ENCODE measurements around the gene RBM27. TPM values are rescaled to one million over a fixed set of nuclear protein-coding genes. Genes with fewer than 3 reads are reported as not detected.
A peak's percentile ranks its signal among the peaks of the same experiment; 100 is the strongest.
"Not testable (repeated sequence)": the region's sequence is repeated elsewhere in the genome, so short reads cannot be mapped to it uniquely, and the experiment has no call there.

The RBM27 gene
- total RNA-seq (2014; rRNA removed) = 16.3 and 20.5 TPM in 2 replicates
- polyA plus RNA-seq (2012) = 4.4 TPM

- peak; percentile 98 for DNase-seq (ENCODE audit: low read depth)
Measured at GRCh38 chr5:146203011-146203871, at the start of gene RBM27. RBM27 (plus strand) TSS chr5:146203605; CDS start chr5:146203766, 161 bp downstream.

DNA sequence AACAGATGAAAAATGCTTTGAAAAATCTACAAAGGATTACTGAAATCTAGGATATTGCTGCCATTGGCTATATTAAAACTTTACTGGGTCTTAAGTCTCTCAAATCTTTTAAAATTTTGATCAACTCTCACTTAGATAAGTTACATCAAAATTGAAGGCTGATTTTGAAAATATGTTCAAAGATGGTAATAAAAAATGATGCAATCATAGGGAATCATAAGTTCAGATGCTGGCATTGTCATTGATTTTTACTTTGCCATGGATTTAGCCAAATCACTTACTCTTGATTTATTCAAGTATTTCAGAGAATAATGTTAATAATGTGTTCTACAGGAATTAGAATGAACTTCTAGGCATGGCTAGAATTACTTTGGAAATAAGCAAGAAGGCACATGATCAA is 45.1 kb upstream of the RBM27 start:
- no peak for DNase-seq (ENCODE audit: low read depth)

DNA sequence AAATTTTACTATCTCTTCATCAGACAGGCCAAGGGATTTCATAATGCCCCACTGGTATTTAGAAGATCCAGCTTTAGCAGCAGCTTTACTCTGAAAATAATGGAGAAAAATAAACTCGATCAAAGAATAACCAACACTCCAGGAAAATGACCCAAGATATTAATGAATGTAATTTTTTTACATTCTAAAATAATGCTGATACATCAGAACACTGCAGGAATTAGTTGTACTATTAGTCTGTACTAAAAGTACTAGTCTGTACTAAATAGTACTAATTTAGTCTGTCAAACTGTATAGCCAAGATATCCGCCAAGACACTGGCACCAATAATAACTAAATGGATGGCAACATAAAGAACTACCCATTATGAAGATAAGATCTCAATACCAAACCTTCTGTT is 39.0 kb upstream of the RBM27 start:
- DNase-seq (ENCODE audit: low read depth) = no peak

DNA sequence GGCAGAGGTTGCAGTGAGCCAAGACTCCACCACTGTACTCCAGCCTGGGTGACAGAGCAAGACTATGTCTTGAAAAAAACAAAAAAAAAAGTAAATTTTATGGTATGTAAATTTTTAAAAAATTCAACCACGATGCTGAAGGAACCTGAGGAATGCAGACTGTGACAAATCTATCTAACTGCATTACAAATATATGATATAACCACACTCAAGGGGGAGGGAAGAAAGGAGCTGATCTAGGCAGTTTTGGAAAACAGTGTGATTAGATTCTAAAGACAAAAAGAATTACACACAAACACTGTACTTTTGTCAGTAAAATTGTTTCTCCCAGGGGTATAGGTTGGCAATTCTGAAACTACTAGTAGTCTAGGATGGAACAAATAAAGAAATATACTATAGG is 37.9 kb upstream of the RBM27 start:
- DNase-seq (ENCODE audit: low read depth) = no peak

DNA sequence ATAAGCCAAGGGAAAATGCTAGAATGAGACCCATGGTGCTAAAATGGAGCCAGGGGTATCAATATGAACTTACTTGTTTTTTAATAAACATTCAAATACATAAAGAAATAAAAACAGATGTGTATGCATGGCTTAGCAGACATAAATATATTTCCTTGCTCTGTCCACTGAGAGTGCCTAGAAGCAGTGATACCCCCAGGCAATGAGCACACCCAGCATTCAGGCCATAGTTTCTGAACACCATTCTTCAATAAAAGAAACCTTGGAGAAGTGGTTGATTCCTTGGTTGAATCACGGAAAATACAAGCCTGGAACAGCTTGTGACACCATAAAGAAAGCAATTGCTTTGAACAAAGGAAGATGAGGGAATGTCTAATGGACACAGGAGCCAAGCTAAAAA is 37.5 kb upstream of the RBM27 start:
- DNase-seq (ENCODE audit: low read depth) = no peak

DNA sequence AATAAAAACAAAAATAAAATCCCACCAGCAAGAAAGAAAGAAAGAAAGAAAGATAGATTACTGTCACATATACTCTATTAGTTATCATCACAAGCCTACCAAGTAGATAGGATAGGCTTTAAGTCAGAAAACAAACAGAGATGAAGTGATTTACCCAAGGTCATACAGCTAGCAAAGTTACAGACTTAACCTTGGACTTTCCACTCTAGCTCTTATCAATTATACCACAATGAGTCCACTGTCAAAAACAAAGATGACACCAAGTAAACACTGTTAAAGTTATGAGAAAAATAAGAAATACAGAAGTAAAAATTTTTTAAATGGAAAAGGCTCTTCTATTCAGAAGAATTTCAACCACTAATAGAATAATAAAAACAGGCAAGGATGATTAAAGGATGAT is 34.3 kb upstream of the RBM27 start:
- DNase-seq (ENCODE audit: low read depth) = no peak

DNA sequence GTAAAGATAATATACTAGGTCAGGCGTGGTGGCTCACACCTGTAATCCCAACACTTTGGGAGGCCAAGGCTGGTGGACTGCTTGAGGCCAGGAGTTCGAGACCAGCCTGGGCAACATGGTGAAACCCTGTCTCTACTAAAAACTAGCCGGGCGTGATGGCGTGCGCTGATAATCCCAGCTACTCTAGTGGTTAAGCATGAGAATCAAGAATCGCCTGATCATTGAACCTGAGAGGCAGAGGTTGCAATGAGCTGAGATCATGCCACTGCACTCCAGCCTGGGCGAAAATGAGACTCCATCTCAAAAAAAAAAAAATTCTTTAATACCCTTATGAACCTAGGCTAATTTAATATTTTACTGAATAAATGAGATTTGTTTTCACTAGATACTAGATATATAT is 30.4 kb upstream of the RBM27 start:
- DNase-seq (ENCODE audit: low read depth) = not testable (repeated sequence)

DNA sequence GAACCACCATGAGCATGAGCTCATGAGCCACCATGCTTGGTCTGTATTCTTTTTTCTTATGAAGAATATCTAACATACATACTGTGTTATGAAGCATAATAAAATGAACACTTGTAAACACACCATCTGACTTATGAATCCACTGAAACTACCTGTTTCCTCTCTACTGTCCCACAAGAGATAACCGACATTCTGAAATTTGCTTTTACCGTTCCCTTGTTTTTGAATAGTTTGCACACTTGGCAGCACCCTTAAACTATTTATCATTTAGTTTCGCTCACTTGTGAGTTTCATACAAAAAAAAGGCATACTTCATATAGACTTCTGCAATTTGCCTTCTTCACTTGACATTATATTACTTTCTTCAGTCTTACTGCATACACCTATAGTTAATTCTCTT is 29.8 kb upstream of the RBM27 start:
- DNase-seq (ENCODE audit: low read depth) = no peak

DNA sequence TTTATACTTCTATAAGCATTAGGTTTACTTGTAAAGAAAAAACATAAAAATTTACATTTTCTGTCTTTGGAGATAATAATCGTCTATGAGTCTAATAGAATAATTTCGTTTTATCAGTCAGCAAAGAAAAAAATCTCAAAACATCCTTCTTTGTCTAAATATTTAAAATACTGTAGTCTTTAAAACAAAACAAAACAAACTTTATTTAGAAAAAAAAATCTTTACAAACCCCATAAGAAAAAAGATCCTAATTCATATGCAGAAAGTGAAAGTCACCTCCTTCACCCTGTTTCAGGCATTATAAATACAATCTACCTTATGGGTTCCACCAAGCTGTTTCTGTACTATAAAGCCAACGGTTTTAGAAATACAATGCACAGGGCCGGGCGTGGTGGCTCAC is 26.6 kb upstream of the RBM27 start:
- no peak for DNase-seq (ENCODE audit: low read depth)

GRCh38 chr5:146179696-146180095 is 23.7 kb upstream of the RBM27 start:
- no peak for DNase-seq (ENCODE audit: low read depth)

DNA sequence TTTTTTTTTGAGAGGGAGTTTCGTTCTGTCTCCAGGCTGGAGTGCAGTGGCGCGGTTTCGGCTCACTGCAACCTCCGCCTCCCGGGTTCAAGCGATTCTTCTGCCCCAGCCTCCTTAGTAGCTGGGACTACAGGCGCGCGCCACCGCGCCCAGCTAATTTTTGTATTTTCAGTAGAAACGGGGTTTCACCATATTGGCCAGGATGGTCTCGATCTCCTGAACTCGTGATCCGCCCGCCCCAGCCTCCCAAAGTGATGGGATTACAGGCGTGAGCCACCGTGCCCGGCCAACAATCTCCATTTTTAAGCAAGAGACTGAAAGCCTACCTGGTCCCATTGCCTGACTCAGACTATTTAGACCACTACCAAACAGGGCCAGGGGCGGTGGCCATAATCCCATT is 20.0 kb upstream of the RBM27 start:
- not testable (repeated sequence) for DNase-seq (ENCODE audit: low read depth)

DNA sequence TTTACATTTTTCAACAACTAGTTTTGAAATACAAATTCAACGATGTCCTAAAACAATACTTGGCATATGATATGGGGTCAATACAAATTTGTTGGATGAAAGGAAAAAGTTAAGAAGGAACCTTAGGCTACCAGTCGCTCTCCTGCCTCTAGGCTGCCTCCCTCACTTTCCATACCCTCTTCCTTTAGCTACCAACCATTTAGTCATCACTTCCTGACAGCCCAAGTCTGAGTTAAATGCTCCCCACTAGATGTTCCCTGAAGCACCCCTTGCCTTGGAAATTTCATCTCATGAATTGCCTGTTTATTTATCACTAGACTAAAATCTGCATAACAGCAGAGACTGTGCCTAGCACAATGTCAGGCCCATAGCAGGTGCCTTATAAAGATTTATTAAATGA is 18.2 kb upstream of the RBM27 start:
- no peak for DNase-seq (ENCODE audit: low read depth)

GRCh38 chr5:146188358-146188757 is 15.0 kb upstream of the RBM27 start:
- DNase-seq (ENCODE audit: low read depth) = peak; percentile 49

DNA sequence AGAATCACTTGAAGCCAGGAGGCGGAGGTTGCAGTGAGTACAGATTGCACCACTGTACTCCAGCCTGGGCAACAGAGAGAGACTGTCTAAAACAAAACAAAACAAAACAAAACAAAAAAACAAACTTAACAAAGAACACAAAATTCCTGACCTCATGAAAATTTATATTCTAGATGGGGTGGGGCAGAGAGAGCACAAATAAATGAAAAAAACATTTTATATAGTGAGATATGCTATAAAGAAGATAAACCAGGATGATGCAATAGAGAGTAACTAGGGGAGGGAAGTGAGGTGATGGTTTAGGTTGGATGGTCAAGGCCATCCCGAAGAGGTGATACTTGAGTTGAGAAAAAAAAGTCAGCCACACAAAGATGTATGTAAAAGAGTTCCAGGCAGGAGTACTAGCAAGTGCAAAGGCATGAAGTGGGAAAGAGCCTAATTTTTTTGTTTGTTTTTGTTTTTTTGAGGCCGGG is 10.8 kb upstream of the RBM27 start:
- DNase-seq (ENCODE audit: low read depth) = no peak

DNA sequence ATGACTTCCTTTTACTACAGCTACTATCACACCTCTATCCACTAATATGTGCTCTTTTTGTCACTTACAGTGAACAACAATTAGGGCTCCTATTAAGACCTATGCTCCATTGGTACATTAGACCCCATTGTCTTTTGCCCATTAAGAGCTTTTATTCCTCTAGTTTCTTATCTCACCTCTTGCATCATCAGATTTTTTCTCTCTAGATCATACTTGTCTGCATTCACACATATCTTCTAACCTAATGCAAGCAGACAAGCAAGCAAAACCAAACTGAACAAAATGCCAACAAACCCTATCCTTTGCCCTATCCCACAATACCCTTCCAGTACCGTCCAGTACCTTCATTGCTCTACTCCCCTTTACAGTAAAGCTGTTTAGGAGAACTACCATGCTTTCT is 10.1 kb upstream of the RBM27 start:
- DNase-seq (ENCODE audit: low read depth) = no peak

GRCh38 chr5:146194997-146195396 is 8.4 kb upstream of the RBM27 start:
- not testable (repeated sequence) for DNase-seq (ENCODE audit: low read depth)

DNA sequence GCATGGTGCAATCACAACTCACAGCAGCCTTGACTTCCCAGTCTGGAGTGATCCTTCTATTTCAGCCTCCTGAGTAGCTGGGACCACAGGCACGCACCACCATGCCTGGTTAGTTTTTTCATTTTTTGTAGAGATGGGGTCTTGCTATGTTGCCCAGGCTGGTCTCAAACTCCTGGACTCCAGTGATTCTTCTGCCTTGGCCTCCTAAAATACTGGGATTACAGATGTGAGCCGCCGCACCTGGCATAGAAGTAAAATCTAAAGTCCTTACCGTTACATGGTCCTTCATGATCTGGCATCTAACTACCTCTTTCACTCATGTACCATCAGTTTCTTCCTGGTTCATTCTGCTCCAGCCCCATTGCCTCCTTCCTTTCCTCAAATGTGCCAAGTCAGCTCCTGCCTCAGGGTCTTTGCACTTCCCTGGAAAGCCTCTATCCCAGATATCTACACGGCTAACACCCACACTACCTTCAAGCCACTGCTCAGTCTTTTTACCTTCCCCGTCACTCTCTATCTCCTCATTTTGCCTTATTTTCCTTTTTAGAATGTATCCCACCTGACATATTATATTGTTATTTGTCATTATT is 6.9 kb upstream of the RBM27 start:
- no peak for DNase-seq (ENCODE audit: low read depth)

- DNase-seq (ENCODE audit: low read depth) = no peak
Measured at GRCh38 chr5:146199176-146199815, 4.1 kb upstream of the RBM27 start.

DNA sequence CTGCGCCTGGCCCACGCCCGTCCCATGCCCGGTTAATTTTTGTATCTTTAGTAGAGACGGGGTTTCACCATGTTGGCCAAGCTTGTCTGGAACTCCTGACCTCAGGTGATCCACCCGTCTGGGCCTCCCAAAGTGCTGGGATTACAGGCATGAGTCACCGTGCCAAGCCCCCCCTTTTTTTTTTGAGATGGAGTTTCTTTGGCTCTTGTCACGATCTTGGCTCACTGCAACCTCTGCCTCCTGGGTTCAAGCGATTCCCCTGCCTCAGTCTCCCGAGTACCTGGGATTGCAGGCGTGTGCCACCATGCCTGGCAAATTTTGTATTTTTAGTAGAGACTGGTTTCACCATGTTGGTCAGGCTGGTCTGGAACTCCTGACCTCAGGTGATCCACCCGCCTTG is 1.6 kb upstream of the RBM27 start:
- DNase-seq (ENCODE audit: low read depth) = not testable (repeated sequence)

DNA sequence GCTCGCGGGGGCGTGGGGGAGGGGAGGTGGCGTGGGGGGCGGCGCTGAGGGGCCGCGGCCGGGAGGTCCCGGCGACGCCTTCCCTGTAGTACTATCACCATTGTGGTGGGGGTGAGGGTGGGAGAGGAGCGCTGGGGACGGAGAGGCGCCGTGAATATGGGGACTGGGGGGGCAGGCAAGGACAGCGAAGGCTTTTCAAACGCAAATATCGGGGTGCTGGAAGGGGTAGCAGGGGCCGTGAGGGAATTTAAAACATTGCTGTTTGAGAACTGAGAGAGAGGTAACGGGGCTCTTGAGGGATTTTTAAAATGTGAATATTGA is 427 bp downstream of the RBM27 start:
- DNase-seq (ENCODE audit: low read depth) = no peak

DNA sequence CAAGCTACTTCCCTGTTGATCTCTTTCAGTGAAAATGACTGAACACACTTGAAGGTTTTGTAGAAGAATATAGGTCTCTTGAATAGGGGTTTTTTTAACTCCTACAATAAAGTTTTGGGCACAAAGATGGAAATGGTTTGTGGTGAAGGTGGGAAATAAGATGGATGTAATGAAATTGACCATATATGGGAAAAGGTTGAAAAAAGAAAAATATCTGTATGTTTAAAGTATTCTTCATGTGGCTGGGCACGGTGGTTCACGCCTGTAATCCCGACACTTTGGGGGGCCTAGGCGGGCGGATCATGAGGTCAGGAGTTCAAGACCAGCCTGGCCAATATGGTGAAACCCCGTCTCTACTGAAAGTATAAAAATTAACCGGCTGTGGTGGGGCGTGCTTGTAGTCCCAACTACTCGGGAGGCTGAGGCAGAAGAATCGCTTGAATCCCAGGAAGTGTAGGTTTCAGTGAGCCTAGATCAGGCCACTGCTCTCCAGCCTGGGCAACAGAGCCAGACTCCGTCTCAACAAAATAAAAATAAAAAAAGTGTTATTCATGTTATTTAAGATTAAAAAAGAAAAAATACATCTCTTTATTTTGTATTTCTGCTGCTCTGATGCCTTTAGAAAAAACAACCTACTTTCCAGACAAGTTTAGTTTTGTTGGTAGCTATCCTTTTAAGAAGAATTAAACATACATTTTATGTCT is 2.2 kb downstream of the RBM27 start:
- no peak for DNase-seq (ENCODE audit: low read depth)

DNA sequence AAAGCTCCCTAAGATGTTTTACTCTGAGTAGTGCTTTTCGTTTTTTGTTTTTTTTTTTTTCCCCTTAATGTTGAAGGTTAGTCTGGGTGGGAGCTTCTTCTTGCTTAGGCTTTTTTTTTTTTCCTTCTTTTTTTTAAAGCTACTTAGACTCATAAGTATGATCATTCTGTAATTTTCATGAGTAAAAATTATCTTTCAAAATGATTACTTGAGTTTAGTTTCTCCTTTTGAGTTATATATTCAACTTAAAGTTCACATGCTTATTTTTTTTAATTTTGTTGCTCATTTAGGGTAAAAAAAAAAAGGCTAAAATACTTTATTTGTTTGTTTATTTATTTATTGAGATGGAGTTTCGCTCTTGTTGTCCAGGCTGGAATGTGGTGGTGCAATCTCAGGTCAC is 2.9 kb downstream of the RBM27 start:
- DNase-seq (ENCODE audit: low read depth) = no peak
